SU-DHL-6 (cell line): ENCODE results near the gene CROCC.

Experiments
- CTCF ChIP-seq: fragments of 200-600 bp; sonication (generic); IDR thresholded peaks from one replicate; pipeline ENCODE4 v1.5.1; 2017; ENCODE audit warnings: antibody characterized with exemption, mild to moderate bottlenecking, low read length, moderate library complexity; ENCODE audit not compliant: insufficient read depth, poor library complexity, severe bottlenecking
- EZH2phosphoT487 ChIP-seq: fragments of 200-600 bp; sonication (generic), shearing (Covaris generic); conservative IDR thresholded peaks from 2 replicates; pipeline ENCODE4 v1.6.1; 2018; ENCODE audit warnings: mild to moderate bottlenecking, antibody characterized with exemption, low read length, moderate library complexity, mixed read lengths

GRCh38 chr1:16886860-16887605, 34.7 kb upstream of the CROCC start:
- TF ChIP-seq CTCF (no peak), EZH2phosphoT487 (no peak)
